GM21423 (cell line): ENCODE data around the gene NR6A1.

ENCODE experiments used
- ATAC-seq: cut with Tn5 transposase; IDR thresholded peaks from one replicate; pipeline ENCODE4 v1.9.1; 2021; ENCODE audit warnings: mild to moderate bottlenecking, moderate library complexity; ENCODE audit not compliant: unreplicated experiment

The NR6A1 gene

DNA sequence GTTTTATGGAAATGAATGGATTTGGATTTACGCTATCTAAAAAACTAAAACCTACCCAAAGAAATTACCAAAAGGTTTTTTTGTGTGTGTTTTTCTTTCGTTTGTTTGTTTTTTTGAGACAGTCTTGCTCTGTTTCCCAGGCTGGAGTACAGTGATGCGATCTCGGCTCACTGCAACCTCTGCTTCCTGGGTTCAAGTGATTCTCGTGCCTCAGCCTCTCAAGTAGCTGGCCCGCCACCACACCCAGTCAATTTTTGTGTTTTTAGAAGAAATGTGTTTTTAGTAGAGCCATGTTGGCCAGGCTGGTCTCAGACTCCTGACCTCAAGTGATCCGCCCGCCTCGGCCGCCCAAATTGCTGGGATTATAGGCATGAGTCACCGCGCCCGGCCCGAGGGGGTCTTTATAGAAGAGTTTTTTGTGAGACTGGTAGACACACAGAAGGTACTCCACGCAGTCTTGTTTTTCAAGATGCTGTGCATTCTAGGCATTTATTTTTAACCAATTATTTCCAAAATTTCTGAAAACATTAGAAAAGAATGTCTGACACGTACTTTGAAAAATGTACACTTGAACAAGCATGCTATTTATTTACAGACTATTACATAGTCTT lies 75.7 kb downstream of the NR6A1 start:
- ATAC-seq = no peak

DNA sequence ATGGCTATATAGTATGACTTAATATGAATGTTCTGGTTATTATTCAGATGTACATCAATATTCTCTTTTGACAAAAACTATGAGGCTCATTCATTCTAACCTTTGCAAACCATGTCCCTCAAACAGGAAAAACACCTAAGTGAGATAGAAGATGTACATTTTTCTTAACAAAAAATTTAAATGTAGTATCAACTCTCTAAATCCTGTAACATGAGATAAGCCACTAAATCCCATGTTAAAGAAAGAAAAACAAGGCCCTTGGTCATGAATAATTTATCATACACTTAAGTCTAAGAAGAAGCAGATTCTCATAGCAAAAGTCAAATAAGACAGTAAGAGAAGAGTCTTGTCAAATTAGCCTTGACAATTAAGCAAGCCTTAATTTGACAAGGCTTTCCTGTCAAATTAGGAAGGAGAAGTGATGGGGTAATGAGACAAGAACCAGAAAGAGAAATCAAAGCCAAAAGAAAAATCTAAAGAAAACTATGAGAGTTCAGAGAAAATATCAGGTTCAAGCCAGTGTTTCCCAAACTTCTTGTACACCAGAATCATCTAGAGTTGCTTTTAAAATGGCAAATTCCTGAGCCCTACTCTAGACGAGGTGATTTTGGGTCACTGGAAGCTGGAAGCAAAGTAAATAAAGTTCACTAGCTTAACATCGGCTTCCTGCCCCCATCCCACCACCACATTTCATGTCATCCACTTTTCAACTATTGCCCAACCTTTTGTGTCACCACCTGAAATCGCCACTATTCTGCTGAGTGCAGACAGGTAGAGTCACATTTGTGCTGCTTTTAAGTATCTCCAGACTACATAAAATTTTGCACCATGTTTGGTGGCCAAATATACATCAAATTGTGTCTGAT lies 76.5 kb downstream of the NR6A1 start:
- ATAC-seq = no peak

DNA sequence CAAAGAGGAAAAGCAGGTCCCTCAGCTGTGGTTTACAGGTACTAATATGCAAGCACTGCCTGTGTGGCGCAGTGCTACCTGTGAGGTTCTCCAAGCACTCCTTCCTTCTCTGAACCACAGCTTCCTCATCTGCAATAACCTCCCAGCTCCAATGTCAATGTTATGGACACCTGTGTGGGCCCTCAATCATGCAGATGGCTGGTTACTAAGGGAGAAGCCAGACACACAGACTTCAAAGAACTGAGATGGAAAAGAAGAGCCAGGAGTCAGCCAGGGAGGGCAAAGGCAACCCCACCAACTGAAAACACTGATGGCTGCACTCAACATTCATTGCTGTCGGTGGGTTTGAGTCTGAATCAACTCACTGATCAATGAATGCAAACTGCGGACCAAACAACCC lies 77.7 kb downstream of the NR6A1 start:
- ATAC-seq = no peak

DNA sequence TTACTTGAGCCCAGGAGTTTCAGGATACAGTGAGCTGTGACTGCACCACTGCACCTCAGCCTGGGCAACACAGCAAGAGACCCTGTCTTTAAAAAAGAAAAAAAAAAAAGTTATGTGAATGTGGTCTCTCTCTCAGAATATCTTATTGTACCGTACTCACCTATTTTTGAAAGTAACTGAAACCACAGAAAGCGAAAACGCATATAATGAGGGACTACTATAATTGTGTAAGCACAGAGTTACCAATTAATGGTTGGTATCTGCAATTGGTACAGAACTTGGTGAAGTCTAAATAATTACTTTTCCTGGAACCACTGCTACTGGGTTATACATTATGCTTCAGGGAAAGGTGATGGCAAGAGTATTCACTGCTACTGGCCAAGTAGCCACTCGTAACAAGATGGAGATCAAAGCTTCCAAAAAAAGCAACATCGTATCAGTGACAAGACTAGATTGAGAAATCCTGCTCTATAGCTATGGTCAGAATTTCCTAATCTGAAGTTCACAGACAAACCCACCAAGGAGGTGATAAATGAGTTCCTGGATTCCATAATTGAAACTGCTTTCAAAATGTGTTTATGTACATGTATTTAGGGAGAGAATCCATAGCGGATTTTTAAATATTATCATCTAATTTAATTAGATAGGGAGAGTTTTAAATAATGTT lies 82.7 kb downstream of the NR6A1 start:
- ATAC-seq = no peak

DNA sequence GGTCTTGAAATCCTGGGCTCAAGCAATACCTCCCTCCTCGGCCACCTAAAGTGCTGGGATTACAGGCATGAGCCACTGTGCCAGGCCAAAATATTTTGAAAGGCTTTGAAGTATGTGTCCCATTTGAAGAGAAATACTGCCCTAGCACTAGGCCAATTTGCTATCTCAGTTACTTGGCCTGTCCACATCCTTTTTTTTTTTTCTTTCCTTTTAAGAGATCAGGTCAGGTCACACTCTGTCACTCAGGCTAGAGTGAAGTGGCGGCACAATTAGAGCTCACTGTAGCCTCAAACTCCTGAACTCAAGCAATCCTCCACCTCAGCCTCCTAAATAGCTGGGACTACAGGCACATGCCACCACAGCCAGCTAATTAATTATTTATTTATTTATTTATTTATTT lies 84.2 kb downstream of the NR6A1 start:
- no peak for ATAC-seq

DNA sequence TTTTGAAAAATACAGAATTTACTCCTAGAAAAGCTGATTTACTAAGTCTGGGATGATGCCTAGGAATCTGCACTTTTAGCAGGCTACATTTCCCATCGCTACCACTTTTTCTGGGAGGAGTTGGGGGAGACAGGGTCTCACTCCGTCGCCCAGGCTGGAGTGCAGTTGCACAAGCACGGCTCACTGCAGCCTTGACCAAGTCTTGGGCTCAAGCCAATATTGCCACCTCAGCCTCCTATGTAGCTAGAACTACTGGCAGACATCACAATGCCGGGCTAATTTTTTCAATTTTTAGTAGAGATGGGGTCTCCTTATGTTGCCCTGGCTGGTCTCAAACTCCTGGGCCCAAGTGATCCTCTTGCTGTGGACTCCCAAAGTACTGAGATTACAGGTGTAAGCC lies 85.9 kb downstream of the NR6A1 start:
- ATAC-seq = no peak

DNA sequence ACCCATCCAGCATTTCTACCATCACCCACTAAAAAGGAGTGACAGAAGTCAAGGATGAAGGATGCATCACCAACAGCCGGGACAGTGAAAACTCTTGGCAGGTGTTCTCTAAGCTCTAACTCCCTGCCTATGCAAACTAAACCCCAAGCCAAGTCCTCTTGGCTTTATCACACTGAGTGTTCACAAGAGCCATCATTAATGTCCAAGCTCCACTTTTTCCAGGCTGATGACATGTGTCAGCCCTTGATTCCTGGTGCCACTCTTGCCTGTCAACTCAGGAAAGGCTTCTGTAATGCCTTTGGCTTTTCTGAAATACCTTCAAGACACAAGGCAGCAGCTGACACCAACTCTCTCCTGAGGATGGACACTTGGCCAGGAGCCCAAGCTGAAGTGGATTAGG lies 86.9 kb downstream of the NR6A1 start:
- no peak for ATAC-seq

DNA sequence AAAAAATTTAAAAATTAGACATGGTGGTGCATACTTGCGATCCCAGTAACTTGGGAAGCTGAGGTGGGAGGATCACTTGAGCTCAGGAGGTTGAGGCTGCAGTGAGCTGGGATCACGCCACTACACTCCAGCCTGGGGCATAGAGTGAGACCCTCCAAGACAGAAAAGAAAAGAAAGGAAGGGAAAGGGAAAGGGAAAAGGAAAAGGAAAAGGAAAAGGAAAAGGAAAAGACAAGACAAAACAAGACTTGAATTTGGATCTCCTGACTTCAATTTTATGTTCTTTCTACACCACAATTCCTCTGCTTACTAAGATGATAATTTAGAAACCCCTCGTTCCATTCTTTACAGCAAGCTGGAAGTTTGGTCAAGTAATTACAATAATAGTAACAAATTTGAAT lies 88.1 kb downstream of the NR6A1 start:
- ATAC-seq = no peak

DNA sequence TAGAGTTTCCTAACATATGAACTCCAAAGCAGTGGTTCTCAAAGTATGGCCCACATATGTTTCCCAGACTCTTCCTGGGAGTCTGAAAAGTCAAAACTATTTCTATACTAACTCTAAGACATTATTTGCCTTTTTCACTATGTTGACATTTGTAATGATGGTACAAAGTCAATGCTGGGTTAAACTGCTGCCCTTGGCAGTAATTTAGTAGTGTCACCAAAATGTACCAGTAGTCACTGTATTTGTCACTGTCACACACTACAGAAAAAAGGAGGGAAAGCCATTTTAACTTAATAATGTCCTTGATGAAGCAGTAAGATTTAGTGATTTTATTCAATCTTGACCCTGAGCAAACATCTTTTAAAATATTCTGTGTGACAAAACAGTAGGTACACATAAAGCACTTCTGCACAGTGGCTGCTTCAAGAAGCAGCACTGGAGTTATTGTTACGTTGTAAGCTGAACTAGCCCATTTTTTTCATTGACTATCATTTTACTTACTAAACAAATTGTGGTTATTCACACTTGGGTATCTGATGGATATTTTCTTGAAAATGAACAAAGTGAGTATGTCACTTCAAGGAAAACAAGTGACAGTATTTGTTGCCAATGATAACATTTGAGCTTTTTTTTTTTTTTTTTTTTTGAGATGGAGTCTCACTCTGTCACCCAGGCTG lies 90.3 kb downstream of the NR6A1 start:
- no peak for ATAC-seq

DNA sequence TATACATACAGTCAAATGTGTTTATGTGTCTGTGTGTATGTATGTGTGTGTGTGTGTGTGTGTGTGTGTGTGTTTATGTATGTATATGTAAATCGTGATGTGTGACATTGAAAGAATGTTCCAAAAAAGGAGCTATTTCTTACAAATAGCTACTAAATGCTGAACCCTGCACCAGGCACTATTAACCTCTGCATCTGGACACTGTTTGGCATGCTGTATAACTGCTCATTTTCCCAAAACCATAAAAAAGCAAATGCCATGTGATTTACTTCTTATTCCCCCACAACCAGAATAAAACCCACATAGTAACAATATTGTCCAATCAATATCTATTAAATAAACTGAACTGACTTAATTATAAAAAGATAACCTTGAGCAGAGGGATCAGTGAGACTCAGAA lies 91.1 kb downstream of the NR6A1 start:
- no peak for ATAC-seq

DNA sequence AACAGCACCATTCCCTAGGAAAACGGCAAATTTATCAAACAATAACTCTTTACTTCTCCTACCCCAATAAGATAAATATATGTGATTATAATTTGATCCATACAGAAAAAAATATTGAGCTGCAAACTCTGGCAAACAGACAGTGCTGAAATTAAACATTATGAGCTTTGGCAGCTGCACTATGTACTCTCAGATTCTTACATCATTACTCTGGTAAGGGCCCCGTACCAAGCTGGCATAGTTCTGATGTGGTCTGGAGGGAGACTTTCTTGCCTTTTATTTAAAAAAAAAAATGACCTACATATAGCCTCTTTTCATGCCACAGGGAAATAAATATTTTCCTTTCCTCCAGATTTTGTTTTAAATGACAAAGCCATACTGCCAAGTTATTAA lies 95.0 kb downstream of the NR6A1 start:
- ATAC-seq = no peak

DNA sequence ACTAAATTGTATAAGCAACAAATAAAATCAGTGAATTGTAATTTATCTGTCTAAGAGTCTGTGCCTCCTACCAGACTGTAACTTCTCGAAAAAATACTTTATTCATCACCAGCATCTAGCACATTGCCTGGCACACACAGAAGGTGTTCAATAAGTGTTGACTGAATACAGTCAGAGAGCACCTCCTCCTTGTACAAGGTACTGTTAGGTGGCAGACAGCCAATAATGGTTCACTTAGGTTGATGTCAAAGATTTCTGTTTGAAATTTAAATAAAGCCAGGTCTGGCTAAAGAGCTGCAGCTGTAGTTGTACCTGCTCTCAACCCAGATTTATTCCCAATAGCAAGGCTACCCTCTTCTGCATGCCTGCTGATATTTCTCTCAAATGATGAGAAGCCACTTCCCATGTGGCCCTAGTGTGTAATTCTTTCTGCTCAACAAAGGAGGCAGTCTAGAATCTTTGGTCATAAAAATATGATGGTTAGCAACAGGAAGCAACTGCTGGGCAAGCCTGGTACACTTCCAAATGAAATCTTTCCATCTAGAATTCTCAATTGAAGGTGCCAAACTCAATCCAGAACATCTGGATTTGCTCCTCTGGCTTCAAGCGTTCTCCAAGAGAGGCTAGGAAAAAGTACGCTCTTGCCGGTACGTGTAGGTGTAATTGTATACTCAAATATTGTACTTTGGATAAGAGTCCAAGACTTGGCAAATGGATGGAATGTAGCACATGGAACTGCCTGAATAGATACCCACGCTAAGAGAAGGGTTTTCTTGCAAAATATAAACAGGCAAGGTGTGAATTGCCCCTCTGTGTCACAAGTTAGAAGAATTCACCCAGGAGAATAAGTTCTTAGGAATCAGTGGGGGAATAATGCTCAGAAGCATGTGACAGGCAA lies 95.6 kb downstream of the NR6A1 start:
- ATAC-seq = no peak

DNA sequence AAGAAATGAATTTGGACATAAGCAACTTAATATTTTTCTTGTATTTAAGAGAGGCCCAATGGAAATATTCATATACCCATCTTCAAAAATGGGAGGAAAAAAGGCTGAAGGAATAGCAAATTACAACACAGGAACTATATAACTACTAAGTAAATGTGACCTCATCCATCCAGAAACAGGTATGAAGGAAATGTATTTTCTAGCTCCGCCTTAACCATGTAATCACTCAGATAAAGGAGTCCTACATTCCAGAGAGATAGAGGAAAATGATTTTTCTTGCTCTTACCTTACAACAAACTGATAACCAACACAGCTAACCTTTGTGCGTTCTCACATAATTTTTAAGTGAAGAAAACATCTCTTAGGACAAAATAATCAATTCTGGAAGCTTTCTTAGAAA lies 96.5 kb downstream of the NR6A1 start:
- no peak for ATAC-seq

DNA sequence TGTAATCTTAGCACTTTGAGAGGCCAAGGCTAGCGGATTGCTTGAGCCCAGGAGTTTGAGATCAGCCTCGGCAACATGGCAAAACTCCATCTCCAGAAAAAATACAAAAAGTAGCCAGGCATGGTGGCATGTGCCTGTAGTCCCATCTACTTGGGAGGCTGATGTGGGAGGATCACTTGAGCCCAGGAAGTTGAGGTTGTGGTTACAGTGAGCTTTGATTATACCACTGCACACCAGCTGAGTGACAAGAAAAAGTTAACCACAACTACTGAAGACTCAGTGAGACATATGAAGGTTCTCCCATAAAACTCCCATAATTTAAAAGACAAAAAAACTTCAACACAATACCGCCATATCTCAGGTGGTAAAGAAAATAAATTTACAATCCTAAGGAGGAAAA lies 98.0 kb downstream of the NR6A1 start:
- ATAC-seq = no peak

DNA sequence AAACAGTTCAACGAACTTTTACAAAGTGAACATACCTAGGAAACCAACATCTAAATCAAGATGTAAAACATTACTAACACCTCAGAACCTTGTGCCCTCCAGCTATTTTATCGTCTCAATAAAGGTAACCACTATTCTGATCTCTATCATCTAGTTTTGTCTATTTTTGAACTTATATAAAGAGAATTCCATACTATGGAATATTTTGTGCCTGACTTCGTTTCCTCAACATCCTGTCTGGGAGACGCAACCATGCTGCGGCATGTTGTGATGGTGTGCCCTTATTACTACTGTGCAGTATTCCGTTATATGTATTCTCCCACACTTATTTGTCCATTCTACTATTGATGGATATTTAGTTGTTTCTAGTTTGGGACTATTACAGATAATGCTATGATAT lies 99.2 kb downstream of the NR6A1 start:
- ATAC-seq = no peak

DNA sequence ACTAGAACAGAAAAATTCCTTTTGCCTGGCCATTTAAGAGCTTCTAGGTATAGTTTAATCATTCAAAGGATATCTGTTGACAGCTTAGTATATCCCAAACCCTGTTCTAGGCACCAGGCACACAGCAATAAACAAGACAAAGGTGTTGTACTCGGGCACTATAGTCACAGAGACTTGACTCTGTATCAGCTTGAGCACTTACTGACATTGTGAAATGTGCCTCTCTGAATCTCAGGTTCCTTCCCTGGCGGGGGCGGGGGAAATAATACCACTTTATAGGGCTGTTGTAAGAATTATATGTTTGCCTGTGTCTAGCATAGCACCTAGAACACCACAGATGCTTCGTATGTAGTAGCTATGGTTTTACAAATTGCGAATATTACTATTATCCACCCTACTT lies 104.5 kb downstream of the NR6A1 start:
- no peak for ATAC-seq

DNA sequence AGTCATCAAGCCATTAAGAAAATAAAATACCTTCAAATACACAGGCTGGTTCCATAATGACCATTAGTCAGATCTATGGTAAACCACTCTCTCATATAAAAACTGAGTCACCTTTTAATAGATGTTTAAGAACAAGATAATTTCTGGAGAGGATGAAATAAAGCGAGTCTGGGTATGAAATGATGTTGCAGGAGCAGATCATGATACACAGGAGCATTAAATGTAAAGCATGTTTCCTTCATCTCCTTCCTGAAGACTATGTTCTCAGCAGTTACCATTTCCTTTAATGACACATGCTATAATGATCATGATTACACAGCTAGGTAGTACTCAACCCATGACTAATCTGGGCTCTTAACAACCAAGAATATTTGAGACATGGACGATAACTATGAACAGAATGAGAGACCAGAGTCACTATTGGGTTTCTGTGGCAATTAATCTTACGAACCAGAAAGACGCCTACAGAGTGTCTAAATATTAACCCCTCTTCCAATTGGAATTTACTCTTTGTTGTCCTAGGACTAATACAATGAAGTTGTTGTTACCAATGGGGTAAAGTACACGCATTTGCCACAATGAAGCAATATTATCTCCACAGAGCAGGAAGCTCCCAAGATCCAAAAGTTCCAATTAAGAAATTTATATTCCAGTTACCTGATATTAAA lies 105.6 kb downstream of the NR6A1 start:
- no peak for ATAC-seq

DNA sequence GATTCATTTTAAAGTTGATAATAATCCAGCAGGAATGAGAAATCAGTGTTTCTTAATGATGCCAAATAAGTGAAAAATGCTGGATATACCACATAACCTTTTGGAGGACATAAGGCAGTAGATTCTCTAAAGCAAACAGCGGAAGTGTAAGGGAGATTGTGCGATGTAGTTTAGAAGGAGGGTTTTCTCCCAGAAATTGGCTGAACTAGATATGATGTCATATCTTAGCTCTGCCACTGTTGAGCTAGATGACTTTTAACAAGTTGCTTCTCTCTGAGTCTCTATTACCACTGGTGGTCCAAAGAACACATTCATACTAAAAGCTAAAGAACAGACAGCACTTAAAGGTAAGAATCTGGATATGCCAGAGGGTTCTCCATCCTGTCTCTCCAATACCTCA lies 107.0 kb downstream of the NR6A1 start:
- no peak for ATAC-seq

DNA sequence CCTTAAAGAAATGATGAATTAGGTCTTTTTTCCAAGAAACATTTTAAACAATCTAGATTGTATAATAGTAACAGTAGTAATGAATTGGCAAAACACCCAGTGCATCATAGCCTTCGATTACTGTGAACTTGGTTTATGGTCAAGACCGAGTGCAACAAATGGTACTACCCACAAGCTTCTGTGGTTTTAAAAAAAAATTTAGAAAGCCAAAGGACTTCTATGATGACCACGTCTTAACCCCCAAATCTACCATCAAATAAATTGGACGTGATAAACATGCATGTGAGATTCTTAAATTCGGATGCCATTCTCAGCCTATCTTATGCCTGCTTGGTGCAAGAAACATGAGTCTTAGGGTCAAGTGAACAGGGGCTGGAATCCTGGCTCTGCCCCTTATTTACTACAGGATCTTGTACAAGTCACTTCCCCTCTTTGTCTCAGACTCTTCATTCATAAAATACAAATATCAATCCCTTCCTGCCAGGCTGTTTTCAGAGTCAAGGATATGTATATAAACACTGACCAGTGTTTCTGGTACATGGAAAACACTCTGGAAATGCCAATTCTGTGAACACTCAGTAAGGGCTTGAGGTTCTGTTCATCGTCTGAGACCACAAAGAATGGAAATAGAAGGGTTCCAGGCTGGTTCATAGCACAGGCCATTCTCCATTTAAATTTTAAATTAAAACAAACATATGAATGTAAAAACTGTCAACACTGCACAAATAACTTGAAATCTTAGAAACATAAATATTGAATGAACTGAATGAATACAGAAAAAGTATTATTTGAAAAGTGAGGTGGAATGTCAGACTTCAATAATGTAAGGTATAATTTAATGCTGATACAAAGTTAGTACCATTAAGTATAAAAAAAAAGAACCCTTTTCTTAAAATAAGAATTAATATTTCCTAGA lies 107.8 kb downstream of the NR6A1 start:
- ATAC-seq = no peak
